GM21423 (cell line): Measurements from ENCODE around the gene TRIM37.
"Not testable (repeated sequence)": the region's sequence is repeated elsewhere in the genome, so short reads cannot be mapped to it uniquely, and the experiment has no call there.

Experiments used
- ATAC-seq: cut with Tn5 transposase; IDR thresholded peaks from one replicate; pipeline ENCODE4 v1.9.1; 2021; ENCODE audit warnings: mild to moderate bottlenecking, moderate library complexity; ENCODE audit not compliant: unreplicated experiment

Gene TRIM37

GRCh38 chr17:58995247-58995940 is 111.3 kb downstream of the TRIM37 start:
- no peak for ATAC-seq

- no peak for ATAC-seq
Observed at GRCh38 chr17:58993311-58993710, 113.4 kb downstream of the TRIM37 start.

- peak; percentile 61 for ATAC-seq
Observed at GRCh38 chr17:58991718-58992331, 114.9 kb downstream of the TRIM37 start.

- ATAC-seq = no peak
Observed at GRCh38 chr17:58989629-58990028, 117.1 kb downstream of the TRIM37 start.

GRCh38 chr17:58985971-58986370 is 120.7 kb downstream of the TRIM37 start:
- ATAC-seq = no peak

GRCh38 chr17:58985367-58985766 is 121.3 kb downstream of the TRIM37 start:
- ATAC-seq = no peak

- no peak for ATAC-seq
Observed at GRCh38 chr17:58982626-58983025, 124.1 kb downstream of the TRIM37 start.

- no peak for ATAC-seq
Observed at GRCh38 chr17:58980706-58981481, 125.8 kb downstream of the TRIM37 start.

GRCh38 chr17:58976541-58976940 is 130.1 kb downstream of the TRIM37 start:
- ATAC-seq = no peak

GRCh38 chr17:58974354-58974753 is 132.3 kb downstream of the TRIM37 start:
- no peak for ATAC-seq

- ATAC-seq = no peak
Observed at GRCh38 chr17:58970609-58971450, 135.8 kb downstream of the TRIM37 start.

- no peak for ATAC-seq
Observed at GRCh38 chr17:58969612-58970011, 137.1 kb downstream of the TRIM37 start.

- no peak for ATAC-seq
Observed at GRCh38 chr17:58969156-58969555, 137.5 kb downstream of the TRIM37 start.

GRCh38 chr17:58968426-58969061 is 138.1 kb downstream of the TRIM37 start:
- ATAC-seq = no peak

GRCh38 chr17:58966208-58966607 is 140.5 kb downstream of the TRIM37 start:
- no peak for ATAC-seq

- ATAC-seq = no peak
Observed at GRCh38 chr17:58965221-58965620, 141.5 kb downstream of the TRIM37 start.

GRCh38 chr17:58960068-58960467 is 146.6 kb downstream of the TRIM37 start:
- no peak for ATAC-seq

- ATAC-seq = not testable (repeated sequence)
Observed at GRCh38 chr17:58957725-58958073, 149.0 kb downstream of the TRIM37 start.

- ATAC-seq = no peak
Observed at GRCh38 chr17:58956997-58957724, 149.5 kb downstream of the TRIM37 start.

- ATAC-seq = not testable (repeated sequence)
Observed at GRCh38 chr17:58954358-58954757, 152.3 kb downstream of the TRIM37 start.
